Measurements from ENCODE around the gene ZNF677. TPM values are rescaled to one million over a fixed set of nuclear protein-coding genes. Genes with fewer than 3 reads are reported as not detected.
"Not testable (repeated sequence)": the region's sequence is repeated elsewhere in the genome, so short reads cannot be mapped to it uniquely, and the experiment has no call there.

ZNF677 gene
- total and polyA plus RNA-seq, 10 of the 15 experiments (the other 5 are each of a cell fraction or from before 2014, with no cell fraction given): 0.07 to 0.68 (median 0.16) TPM; not detected in 6

DNA sequence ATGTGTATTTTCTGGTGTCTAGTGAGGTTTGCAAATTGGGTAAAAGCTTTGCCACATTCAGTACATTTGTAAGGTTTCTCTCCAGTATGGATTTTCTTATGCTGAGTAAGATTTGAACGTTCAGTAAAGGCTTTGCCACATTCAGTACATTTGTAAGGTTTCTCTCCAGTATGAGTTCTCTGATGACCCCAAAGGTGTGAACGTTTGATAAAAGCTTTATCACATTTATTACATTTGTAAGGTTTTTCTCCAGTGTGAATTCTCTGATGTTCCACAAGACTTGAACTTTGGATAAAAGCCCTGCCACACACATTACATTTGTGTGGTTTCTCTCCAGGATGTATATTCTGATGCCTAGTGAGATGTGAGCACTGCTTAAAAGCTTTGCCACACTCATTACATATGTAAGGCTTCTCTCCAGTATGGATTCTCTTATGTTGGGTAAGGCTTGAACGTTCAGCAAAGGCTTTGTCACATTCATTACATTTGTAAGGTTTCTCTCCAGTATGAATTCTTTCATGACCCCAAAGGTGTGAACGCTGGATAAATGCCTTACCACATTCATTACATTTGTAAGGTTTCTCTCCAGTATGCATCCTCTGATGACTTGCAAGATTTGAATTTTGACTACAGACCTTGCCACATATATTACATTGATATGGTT lies 17.4 kb downstream of the ZNF677 start (continued):
- TF ChIP-seq SREBF2 (IDR thresholded peaks at IDR 0.05; ENCODE audit: low read length): no peak

DNA sequence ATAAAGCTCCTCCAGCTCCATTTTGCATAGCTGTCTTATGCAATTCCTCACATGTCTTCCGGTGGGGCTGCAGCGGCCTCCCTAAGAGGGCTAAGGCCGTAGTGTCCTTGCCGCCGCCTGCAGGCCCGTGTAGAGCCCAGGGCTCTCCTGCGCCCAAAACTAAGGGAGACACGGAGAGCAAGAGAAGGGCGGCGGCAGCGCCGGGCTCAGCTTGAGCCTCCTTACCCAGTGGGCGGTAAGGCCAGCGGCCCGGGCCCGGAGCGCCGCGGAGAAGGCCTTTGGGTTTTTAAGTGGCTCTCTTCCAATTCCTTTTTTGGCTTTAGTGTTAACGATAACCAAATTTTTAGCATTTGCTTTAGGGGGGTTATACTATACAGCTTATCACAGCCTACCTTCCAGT lies 30.1 kb downstream of the ZNF677 start:
- H3K4me1 ChIP-seq (ENCODE audit: control insufficient read depth, insufficient read depth, low read length): no peaks in the 10 kb centered on the region
- ChIA-PET RAD21 (ENCODE audit: unreplicated experiment) (no interaction called here), POLR2A (no interaction called here), SMC1A (ENCODE audit: uncharacterized antibody, unreplicated experiment) (no interaction called here), CTCF (no interaction called here)
- H3K9ac ChIP-seq (ENCODE audit: control insufficient read depth, insufficient read depth, low read length): no peak overlapping the region
- no peak for DNase-seq (ENCODE audit: low read depth, low spot score)
- no peak overlapping the region for H3K4me2 ChIP-seq (ENCODE audit: control insufficient read depth, insufficient read depth)
- no peak overlapping the region for H3K27ac ChIP-seq (ENCODE audit: control insufficient read depth, insufficient read depth)
- no peak overlapping the region for H3K4me3 ChIP-seq
- H2AFZ ChIP-seq (ENCODE audit: control insufficient read depth, low read depth, low read length): no peak overlapping the region
- intact Hi-C loops (cut with micrococcal nuclease; ENCODE audit: unreplicated experiment): no loop called here
- no TSS peak for BruUV-seq (replicated peaks)
- in situ Hi-C loops (cut with MboI): no loop called here
- peaks cover 3% of the 10 kb centered on the region; the same call in 1 of the 3 replicates for H3K9me3 ChIP-seq (replicated peaks; ENCODE audit: control insufficient read depth, insufficient read depth, low read length)
- FAIRE-seq: no peak
- no peaks in the 10 kb centered on the region for H3K79me2 ChIP-seq (ENCODE audit: control insufficient read depth, insufficient read depth, low read length)
- 88% methylated on average over 20 of the region's 20 CpGs for WGBS (ENCODE audit: insufficient coverage, insufficient replicate concordance, low lambda C conversion rate, missing lambda C conversion rate)
- H3K36me3 ChIP-seq (ENCODE audit: control insufficient read depth in 2 of 2, insufficient read depth in 2 of 2, low read length in 1 of 2): no peaks in the 10 kb centered on the region
- TF ChIP-seq CBX5 (IDR thresholded peaks at IDR 0.05; ENCODE audit: low read depth): no peak
- no peak for TF ChIP-seq RBBP5 (conservative IDR thresholded peaks at IDR 0.05)
- TF ChIP-seq YY1 (IDR thresholded peaks at IDR 0.05; ENCODE audit: low read depth, low read length): no peak
- no peak for TF ChIP-seq CBFB (IDR thresholded peaks at IDR 0.05; ENCODE audit: low read depth)
- TF ChIP-seq NFXL1 (IDR thresholded peaks at IDR 0.05; ENCODE audit: borderline replicate concordance): no peak
- TF ChIP-seq SMAD1 (IDR thresholded peaks at IDR 0.05; ENCODE audit: low read depth, partially characterized antibody): no peak
- TF ChIP-seq POLR2A (IDR thresholded peaks at IDR 0.05; ENCODE audit: low read depth, low read length): no peak
- TF ChIP-seq MTA2 (IDR thresholded peaks at IDR 0.05; ENCODE audit: low read depth): no peak
- no peak for ATAC-seq
- no peaks in the 10 kb centered on the region for H4K20me1 ChIP-seq (ENCODE audit: control insufficient read depth, insufficient read depth)
- no peaks in the 10 kb centered on the region for H3K27me3 ChIP-seq (replicated peaks in 1 of 2; ENCODE audit: control insufficient read depth in 2 of 2, insufficient read depth in 2 of 2, low read length in 1 of 2)

DNA sequence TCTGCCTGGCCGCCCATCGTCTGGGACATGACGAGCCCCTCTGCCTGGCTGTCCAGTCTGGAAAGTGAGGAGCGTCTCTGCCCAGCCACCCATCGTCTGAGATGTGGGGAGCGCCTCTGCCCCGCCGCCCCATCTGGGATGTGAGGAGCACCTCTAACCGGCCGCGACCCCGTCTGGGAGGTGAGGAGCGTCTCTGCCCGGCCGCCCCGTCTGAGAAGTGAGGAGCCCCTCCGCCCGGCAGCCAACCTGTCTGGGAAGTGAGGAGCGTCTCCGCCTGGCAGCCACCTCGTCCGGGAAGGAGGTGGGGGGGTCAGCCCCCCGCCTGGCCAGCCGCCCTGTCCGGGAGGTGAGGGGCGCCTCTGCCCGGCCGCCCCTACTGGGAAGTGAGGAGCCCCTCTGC lies 32.0 kb downstream of the ZNF677 start:
- 94% methylated on average over 15 of the region's 28 CpGs for WGBS (ENCODE audit: insufficient coverage, insufficient replicate concordance, low lambda C conversion rate, missing lambda C conversion rate)
- ATAC-seq; H3K79me2 ChIP-seq (ENCODE audit: control insufficient read depth, insufficient read depth, low read length); POLR2A ChIA-PET; H3K27me3 ChIP-seq (replicated peaks in 1 of 2; ENCODE audit: control insufficient read depth in 2 of 2, insufficient read depth in 2 of 2, low read length in 1 of 2); H4K20me1 ChIP-seq (ENCODE audit: control insufficient read depth, insufficient read depth); H3K9ac ChIP-seq (ENCODE audit: control insufficient read depth, insufficient read depth, low read length); in situ Hi-C loops (cut with MboI); H3K4me2 ChIP-seq (ENCODE audit: control insufficient read depth, insufficient read depth); H3K4me3 ChIP-seq; FAIRE-seq; H2AFZ ChIP-seq (ENCODE audit: control insufficient read depth, low read depth, low read length); DNase-seq (ENCODE audit: low read depth, low spot score); SMC1A ChIA-PET (ENCODE audit: uncharacterized antibody, unreplicated experiment); H3K9me3 ChIP-seq (replicated peaks; ENCODE audit: control insufficient read depth, insufficient read depth, low read length); intact Hi-C loops (cut with micrococcal nuclease; ENCODE audit: unreplicated experiment); H3K27ac ChIP-seq (ENCODE audit: control insufficient read depth, insufficient read depth); BruUV-seq (replicated peaks); H3K4me1 ChIP-seq (ENCODE audit: control insufficient read depth, insufficient read depth, low read length); CTCF ChIA-PET; RAD21 ChIA-PET (ENCODE audit: unreplicated experiment); H3K36me3 ChIP-seq (ENCODE audit: control insufficient read depth in 2 of 2, insufficient read depth in 2 of 2, low read length in 1 of 2): not testable (repeated sequence)
